ENCODE data around the gene STAG3.
A peak's percentile ranks its signal among the peaks of the same experiment; 100 is the strongest.
"Not testable (repeated sequence)": the region's sequence is repeated elsewhere in the genome, so short reads cannot be mapped to it uniquely, and the experiment has no call there.

The STAG3 gene, protein sequence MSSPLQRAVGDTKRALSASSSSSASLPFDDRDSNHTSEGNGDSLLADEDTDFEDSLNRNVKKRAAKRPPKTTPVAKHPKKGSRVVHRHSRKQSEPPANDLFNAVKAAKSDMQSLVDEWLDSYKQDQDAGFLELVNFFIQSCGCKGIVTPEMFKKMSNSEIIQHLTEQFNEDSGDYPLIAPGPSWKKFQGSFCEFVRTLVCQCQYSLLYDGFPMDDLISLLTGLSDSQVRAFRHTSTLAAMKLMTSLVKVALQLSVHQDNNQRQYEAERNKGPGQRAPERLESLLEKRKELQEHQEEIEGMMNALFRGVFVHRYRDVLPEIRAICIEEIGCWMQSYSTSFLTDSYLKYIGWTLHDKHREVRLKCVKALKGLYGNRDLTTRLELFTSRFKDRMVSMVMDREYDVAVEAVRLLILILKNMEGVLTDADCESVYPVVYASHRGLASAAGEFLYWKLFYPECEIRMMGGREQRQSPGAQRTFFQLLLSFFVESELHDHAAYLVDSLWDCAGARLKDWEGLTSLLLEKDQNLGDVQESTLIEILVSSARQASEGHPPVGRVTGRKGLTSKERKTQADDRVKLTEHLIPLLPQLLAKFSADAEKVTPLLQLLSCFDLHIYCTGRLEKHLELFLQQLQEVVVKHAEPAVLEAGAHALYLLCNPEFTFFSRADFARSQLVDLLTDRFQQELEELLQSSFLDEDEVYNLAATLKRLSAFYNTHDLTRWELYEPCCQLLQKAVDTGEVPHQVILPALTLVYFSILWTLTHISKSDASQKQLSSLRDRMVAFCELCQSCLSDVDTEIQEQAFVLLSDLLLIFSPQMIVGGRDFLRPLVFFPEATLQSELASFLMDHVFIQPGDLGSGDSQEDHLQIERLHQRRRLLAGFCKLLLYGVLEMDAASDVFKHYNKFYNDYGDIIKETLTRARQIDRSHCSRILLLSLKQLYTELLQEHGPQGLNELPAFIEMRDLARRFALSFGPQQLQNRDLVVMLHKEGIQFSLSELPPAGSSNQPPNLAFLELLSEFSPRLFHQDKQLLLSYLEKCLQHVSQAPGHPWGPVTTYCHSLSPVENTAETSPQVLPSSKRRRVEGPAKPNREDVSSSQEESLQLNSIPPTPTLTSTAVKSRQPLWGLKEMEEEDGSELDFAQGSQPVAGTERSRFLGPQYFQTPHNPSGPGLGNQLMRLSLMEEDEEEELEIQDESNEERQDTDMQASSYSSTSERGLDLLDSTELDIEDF

DNA sequence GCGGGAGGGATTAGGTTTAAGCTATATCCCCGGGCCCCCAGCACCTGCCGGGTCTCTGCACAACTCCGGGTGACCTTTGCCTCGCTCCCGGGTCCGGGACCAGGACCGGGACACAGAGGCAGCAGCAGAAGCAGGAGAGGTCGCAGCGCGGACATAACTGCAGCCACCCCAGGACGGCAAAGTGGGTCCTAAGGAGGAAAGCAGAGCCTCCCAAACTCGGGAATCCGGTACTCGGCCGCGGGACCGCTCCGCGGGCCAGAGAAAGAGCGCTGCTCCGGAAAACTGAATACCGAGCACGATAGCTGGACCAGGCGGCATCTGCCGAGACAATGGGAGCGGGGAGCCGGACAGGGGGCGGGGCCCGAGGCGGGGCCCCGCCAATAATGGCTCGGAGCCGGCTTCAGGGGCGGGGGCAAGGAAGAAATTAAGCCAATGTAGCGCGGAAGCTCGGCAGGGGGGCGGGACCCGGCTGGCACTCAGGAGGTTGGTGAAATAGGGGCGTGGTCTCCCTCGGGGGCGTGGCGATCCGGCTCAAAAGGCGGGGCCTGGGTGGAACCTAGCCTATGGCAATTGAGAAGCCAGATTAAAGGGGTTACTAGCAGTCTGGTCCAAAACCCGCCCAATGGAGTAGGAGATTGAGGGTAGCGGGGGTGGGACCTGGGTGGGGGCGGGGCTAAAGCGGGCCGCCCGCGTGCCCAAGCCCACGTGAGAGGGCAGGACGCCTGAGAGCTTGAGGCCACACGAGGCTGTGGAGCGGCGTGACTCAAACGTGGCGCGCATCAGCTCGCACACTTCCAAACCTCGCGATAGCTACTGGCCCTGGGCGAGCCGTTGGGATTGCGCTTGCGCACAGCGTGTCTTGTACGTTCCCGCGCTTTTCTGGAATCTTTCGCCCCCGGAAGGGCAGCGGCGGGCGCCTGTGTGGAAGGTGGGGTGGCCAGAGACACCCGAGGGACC lies at the start of gene STAG3, which contains the start of gene GPC2:
Gene STAG3, plus strand, starts transcription at position 874 of the 957 bp plus-strand sequence. CDS start 2,639 bp downstream, outside the sequence.
Gene GPC2, minus strand, starts transcription at position 337 of the 957 bp plus-strand sequence. Its CDS starts 182 bp downstream, at position 155.
- intact Hi-C loops (cut with DNase I) = no loop called here
- DNase-seq = peak; percentile 79 to 98 (median 90)

DNA sequence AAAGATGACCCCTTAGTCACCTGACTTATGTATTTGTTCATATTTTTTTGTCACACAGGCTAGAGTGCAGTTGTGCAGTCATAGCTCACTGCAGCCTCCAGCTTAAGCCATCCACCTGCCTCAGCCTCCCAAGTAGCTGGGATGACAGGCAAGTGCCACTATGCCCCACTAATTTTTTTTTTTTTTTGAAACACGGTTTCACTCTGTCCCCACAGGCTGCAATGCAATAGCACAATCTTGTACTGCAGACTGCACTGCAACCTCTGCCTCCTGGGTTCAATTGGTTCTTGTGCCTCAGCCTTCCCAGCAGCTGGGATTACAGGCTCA lies 49.1 kb upstream of the STAG3 start:
- peak in 3 of 10 donors; percentile 3 to 39 (median 16) for DNase-seq
- intact Hi-C loops (cut with DNase I) = no loop called here

DNA sequence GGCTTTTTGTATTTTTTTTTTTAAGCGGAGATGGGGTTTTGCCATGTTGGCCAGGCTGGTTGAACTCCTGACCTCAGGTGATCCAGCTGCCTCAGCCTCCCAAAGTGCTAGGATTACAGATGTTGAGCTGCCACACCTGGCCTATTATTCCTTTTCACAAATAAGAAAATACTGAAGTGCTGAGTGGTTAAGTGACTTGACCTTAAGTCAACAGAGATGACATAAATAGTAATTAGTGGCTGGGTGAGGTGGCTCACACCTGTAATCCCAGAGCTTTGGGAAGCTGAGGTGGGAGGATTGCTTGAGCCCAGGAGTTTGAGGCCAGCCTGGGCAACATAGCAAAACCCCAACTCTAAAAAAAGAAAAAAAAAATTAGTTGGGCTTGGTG lies 47.5 kb upstream of the STAG3 start:
- intact Hi-C loops (cut with DNase I) = loop anchor here (10.0 kb wide), 1 partner anchor 85 kb away; the partner anchor contains the start of gene PVRIG
- peak in 2 of 10 donors; percentile 2 to 3 for DNase-seq

DNA sequence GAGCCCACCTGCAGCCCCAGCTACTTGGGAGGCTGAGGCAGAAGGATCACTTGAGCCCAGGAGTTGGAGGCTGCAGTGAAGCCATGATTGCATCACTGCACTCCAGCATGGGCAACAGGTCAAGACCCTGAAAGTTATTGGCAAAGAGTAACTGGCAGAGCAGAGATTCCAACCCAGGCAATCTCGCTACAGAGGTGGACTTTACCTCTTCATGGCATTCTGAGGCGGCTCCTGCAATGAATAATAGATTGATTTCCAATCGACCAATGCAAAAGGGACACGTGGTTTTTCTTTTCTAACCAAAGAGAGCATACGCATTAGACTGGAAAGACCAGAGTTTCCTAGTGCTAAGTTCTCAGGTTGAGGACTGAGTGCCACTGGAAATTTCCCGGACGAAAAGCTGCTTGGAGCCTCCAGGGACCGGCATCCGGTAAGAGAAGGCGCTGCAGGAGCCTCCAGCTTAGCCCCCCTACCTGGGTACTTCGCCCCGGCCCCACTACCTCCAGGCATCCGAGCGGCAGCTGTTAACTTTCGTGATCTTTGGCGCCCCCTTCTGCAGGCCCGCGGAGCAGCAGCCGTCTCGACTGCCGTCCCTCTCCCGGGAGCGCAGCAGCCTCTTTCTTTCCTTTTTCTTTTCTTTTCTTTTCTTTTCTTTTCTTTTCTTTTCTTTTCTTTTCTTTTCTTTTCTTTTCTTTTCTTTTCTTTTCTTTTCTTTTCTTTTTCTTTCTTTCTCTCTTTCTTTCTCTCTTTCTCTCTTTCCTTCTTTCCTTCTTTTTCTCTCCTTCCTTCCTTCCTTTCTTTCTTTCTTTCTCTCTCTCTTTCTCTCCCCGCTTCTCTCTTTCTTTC lies 46.9 kb upstream of the STAG3 start:
- intact Hi-C loops (cut with DNase I) = loop anchor here (10.0 kb wide), 1 partner anchor 84 kb away; the partner anchor contains the start of gene PVRIG
- DNase-seq = peak; percentile 56 to 96 (median 86)

DNA sequence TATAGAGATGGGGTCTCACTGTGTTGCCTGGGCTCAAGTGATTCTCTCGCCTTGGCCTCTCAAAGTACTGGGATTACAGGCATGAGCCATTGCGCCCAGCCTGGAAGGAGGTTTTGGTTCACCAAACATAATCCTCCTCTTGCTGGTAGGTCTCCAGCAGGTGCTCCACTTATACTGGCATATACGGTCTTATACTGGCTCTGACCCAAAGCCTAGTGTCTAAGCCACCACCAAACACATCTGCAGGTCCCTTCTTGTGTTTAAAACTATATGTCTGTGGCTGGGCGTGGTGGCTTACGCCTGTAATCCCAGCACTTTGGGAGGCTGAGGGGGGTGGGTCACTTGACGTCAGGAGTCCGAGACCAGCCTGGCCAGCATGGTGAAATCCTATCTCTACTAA lies 45.6 kb upstream of the STAG3 start:
- peak in 2 of 10 donors; percentile 8 to 22 for DNase-seq
- intact Hi-C loops (cut with DNase I) = loop anchor here (10.0 kb wide), 1 partner anchor 83 kb away; the partner anchor contains the start of gene PVRIG

DNA sequence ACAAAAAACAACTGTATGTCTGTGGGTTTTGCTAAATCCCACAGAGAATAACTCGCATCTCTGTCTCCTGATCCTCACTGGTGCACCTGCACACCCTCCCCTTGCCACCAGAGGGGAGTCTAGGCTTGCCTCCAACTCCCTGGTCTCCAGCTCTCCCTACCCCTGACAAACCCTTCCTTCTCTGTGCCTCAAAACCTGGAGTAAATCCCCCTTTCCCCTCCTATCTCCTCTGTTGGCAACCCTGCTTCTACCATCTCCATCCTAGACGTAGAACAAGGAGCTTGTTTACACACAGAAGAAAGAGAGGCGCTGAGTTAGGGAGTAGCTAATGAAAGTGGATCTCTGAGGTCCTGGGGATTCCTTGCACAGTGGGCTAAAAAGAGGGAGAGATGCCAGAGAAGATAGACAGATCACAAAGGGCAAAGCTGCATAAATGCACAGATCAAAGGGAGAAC lies 45.0 kb upstream of the STAG3 start:
- peak in 8 of 10 donors; percentile 25 to 94 (median 51) for DNase-seq
- intact Hi-C loops (cut with DNase I) = loop anchor here (10.0 kb wide), 1 partner anchor 82 kb away; the partner anchor contains the start of gene PVRIG

DNA sequence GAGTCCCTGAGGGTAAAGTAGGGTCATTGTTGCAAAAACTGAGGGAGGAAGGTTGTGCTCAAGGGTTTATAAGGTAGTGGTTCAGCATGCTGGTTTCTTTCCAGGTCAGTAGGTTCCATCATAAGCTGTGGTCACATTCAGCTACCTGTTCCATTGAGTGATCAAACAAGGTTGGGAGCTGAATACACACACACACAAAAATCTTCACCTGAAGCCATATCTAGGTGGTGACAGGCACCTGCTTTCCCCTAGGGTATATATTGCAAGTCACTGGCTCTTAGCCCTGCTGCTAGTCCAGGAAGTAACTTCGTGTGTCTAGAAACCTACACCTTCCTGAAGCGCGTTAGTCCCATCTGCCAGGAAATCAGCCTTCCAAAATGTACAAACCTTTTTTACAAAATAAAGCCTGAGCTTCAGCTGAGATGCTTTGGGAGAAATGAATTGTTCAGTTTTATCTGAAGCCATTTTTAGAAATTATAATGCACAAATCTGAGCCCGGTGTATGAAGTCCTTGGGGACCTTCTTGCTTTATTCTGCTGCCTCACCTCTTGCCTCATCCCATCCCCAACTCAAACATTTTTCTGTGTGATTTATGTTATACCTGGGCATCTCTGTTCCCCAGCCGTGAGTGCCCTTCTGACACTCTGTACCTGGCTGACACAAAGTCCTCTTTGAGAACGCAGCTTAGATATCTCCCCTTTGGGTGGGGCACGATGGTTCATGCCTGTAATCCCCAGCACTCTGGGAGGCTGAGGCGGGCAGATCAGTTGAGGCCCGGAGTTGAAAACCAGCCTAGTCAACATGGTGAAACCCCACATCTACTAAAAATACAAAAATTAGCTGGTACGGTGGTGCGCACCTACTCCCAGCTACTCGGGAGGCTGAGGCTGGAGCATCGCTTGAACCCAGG lies 39.6 kb upstream of the STAG3 start:
- DNase-seq = peak in 2 of 10 donors; percentile 18 to 50
- intact Hi-C loops (cut with DNase I) = loop anchor here (10.0 kb wide), 1 partner anchor 77 kb away; the partner anchor contains the start of gene PVRIG

DNA sequence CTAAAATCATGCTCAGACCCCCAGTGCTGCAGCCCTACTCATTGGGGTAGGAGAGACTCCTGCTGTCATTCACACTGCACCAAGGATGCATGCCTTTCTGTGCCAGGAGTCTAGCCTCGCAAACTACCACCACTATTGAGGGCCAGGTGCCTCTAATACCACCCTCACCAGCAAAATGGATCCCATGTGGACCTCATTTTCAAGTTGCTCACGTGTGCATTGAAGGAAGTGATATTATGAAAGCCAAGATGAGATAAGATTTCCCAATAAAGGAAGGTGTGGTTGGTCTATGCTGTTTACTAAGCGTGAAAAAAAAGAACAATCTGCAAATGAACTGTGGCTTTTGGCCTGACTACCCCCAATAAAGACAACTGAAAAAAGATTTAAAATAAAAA lies 36.2 kb upstream of the STAG3 start:
- peak in 1 of 10 donors; percentile 38 for DNase-seq
- intact Hi-C loops (cut with DNase I) = no loop called here

DNA sequence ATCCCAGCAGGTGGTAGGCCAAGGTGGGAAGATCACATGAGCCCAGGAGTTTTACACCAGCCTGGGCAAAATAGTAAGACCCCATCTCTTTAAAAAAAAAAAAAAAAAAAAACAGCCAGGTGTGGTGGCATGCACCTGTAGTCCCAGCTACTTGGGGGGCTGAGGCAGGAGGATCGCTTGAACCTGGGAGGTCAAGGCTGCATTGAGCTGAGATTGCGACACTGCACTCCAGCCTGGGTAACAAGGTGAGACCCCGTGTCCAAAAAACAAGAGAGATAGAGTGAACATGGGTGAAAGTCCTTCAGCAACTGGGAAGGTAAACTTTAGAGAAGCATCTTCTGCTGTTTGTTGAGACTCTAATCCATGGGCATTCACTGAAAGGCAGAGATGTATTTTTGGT lies 35.3 kb upstream of the STAG3 start:
- DNase-seq = peak in 2 of 10 donors; percentile 7 to 10
- intact Hi-C loops (cut with DNase I) = no loop called here

DNA sequence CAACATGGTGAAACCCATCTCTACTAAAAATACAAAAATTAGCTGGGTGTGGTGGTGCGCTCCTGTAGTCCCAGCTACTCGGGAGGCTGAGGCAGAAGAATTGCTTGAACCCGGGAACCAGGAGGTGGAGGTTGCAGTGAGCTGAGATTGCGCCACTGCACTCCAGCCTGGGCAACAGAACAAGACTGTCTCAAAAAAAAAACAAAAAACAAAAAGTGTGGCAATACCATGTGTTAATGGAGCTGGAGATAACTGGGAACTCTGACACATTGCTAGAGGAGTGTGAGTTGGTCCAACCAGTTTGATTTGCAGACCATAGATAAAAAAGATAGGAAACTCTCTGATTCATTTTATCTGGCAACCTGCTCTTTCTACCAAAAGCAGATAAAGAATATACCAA lies 31.4 kb upstream of the STAG3 start:
- DNase-seq; intact Hi-C loops (cut with DNase I): not testable (repeated sequence)

DNA sequence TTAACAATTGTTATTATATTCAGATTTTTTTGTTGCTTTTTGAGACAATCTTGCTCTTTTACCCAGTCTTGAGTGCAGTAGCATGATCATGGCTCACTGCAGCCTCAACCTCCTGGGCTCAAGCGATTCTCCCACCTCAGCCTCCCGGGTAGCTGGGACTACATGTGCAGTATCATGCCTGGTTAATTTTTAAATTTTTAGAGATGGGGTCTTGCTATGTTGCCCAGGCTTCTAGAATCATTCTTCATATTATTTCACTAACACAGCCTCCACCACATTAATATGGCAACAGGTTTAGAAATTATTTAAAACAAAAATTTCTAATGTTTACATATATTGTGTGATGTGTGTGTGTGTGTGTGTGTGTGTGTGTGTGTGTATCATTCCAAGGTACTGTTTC lies 30.4 kb upstream of the STAG3 start:
- intact Hi-C loops (cut with DNase I) = no loop called here
- DNase-seq = peak in 2 of 10 donors; percentile 2 to 14

DNA sequence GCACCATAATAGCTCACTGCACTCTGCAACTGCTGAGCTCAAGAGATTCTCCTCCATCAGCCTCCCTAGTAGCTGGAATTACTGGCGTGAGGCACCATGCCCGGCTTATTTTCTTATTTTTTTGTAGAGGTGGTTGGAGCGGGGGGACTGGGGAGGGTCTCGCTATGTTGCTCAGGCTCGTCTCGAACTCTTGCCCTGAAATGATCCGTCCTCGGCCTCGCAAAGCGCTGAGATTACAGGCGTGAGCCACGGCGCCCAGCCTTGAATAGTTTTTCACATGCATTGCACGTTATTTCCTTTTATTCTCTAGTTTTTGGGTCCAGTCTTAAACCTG lies 29.5 kb upstream of the STAG3 start:
- intact Hi-C loops (cut with DNase I) = no loop called here
- no peak for DNase-seq

DNA sequence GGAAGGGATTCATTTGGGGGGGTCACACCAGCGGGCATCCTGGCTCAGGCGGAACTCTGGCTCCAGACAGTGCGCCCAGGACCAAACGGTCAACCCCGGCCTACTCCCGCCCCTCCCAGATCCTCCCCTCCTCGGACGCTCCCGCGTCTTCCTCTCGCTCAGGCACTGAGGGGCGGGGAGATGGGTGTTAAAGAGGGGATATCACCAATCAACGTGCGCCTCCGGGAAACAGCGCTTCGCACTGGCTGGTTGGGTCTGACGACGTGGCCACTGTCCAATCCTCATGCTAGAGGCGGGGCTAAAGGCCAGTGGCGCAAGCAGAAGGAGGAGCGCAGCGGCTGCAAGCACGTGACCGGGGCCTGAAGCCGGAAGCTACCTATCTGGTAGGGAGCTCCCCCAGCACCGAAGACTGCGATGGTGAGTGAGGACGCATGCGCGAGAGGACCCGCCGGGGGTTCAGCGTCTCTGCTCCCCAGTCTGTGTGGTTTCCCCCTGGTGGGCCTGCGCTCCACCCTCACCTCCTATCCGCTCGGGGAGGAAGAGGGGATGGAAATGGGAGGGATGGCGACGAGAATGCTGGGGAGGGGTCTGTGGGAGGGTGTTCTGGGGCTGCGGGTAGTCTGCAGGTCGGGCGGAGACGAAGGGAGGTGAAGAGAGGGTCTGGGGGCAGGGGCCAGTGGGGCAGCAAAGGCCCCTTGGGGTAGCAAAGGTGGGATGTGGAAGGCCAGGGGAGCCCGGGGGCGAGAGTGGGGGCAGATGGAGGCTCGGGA lies 29.0 kb upstream of the STAG3 start, which contains the start of gene LAMTOR4:
Gene LAMTOR4, plus strand, starts transcription at position 360 of the 770 bp plus-strand sequence. Its CDS starts 55 bp downstream, at position 415.
- intact Hi-C loops (cut with DNase I) = no loop called here
- peak; percentile 99 to 100 (median 99) for DNase-seq

DNA sequence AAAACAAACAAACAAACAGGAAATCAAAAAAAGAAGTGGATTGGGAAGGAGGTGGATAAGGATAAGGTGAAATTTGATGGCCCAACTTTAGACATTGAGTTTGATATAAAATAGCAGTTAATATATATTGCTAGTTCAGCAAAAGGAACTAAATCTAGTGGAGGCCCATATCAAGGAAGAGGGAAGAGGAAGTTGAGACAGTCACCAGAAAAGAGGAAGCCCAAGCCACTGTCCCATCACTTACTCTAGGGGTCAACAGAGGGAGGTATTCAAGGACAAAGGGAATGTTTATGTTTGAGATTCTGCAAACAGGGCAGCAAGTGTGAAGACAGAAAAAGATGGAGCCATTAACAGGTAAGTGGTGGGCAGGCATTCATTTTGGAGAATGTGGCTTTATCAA lies 25.3 kb upstream of the STAG3 start:
- DNase-seq = no peak
- intact Hi-C loops (cut with DNase I) = no loop called here

DNA sequence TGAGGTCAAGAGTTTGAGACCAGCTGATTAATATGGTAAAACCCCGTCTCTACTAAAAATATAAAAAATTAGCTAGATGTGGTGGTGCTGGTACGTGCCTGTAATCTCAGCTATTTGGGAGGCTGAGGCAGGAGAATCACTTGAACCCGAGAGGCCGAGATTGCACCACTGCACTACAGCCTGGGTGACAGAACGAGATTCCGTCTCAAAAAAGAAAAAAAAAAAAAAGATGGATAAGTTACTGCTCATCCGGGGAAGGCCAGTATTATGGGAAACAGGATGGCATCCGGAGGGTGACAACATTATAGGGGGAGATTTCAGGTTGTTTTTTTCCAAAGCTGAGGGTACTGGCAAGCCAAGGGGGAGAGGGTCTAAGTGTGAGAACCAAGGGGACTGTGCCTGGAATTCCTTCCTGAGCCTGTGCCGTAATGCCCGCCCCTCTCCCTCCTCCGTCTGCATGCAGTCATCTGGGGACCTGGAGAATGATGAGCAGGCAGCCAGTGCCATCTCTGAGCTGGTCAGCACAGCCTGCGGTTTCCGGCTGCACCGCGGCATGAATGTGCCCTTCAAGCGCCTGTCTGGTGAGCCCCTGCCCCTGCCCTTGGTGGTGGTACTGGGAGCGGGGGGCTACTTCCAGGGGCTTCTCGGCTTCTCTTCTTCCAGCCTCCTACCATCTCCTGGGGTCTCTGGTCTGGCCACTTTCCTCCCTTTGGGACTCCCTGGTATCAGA lies 24.6 kb upstream of the STAG3 start:
- DNase-seq = peak in 1 of 10 donors; percentile 67
- intact Hi-C loops (cut with DNase I) = no loop called here
